GM21723 (cell line): Measurements from ENCODE around the gene USF3.

Source experiments
- ATAC-seq: cut with Tn5 transposase; IDR thresholded peaks from one replicate; pipeline ENCODE4 v1.9.1; 2021; ENCODE audit warnings: mild to moderate bottlenecking, moderate library complexity; ENCODE audit not compliant: unreplicated experiment

The USF3 gene

DNA sequence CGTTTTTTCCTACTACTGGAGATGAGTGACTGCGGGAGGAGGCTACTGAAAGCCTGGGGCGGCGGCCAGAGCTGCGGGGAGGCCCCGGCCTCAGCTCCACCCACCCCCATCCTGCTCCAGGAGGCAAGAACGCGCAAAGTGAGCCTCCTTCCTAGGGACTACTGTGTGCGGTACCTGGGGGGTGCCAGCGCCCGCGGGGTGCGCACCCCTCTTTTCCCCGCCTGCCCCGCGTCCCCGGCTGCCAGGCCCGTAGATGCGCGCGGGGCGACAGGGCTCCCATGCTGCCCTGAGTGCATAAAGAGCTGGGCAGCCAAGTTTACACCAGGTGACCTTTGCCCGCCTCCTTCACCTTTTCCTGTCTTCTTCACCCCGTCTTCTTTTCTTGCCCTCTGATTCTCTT, 2.5 kb upstream of the USF3 start:
- no peak for ATAC-seq

GRCh38 chr3:113698213-113698742, 1.8 kb upstream of the USF3 start:
- ATAC-seq: no peak

DNA sequence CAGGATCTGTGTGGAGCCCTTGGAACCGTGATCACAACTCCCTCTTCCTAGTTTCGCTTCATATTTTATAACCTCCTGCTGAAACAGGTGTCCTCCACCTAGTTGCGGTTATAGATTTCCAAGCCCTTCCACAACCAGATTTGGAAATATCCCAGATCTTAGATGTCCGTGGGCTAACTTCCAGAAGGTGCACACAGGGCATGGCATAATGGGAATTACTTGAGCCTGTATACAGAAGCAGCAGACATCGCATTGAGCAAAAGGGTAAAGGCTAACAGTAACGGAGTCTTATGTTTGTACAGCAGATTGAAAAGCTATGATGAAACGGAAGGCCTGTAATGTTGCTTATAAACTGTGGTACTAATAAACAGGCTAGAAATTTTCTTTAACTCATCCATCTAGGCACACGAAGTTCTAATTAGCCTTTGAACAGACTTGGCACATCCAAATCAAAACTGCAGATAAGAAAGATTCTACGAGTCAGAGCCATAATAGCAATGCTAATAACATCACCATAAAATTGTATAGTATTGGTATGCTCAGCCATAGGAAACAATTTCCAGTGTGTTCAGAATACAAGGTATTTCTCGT, 1.2 kb upstream of the USF3 start:
- no peak for ATAC-seq

- ATAC-seq: peak; percentile 95
These were observed 437 bp upstream of the USF3 start for GRCh38 chr3:113696658-113697499.

DNA sequence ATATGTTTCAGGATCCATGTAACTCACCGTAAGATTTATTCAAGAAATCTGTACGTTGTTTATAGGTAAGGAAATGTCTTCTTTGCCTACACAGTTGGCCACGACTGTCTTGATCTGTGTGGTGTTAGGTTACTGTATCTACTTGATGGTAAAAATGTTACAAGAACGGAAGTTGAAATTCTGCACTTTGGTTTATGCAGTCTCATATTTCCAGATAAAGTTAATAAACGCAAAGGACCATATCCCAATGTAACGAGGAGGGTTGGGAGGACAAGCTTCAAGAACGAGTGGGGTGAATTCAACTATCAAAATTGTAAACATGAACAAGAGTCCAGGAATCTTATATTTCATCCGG, 1.0 kb downstream of the USF3 start:
- no peak for ATAC-seq

DNA sequence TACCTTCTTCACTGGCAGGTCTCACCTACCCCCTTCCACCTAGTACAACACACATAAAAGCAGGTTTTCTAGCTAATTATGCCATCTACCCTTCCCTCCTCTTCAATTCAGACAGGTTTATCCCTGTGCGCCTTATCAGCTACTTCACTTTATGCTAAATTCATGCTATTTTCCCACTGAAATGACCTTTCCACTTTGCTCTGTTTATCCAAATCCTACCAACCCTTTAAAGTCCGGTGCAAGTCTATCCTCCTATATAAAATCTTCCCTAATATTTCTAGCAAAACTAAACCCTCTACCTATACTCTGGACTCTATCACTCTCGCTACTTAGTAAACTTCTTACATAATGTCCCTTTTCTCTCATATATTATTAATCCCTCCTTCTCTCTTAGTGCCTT, 6.0 kb downstream of the USF3 start:
- ATAC-seq: no peak

DNA sequence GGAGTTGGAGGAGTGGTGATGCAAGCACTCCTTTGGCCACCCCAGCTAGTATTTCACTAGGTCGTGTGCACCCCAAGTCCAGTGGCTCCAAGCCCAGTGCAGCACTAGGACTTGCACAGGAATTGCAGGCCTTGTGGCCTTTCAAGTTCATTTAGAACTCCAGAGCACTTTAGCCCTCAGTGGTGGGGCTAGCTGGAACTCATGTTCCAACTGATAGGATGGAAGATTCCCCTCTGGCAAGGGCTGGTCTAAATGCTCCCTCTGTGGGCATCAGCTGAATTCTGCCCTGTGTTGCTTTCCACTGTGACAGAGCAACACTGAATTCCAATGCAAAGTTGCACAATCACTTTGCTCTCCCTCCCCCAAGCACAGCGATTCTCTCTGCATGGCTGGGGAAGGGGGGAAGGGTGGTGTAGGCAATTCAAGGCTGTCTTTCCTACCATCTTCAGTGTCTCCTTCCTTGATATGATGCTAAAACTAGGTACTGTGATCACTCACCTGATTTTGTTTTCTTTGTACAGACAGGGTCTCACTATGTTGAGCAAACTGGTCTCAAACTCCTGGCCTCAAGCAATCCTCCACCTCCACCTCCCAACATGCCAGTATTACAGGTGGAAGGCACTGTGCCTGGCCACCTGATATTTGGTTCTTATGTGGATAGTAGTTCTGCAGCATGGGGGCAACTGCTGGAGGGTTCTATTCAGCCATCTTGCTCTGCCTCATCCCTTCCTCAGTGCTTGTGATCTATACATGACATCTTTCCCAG, 10.3 kb downstream of the USF3 start:
- ATAC-seq: no peak

- no peak for ATAC-seq
These were observed 11.3 kb downstream of the USF3 start for GRCh38 chr3:113685124-113685523.

- ATAC-seq: no peak
These were observed 12.1 kb downstream of the USF3 start for GRCh38 chr3:113684271-113684819.

DNA sequence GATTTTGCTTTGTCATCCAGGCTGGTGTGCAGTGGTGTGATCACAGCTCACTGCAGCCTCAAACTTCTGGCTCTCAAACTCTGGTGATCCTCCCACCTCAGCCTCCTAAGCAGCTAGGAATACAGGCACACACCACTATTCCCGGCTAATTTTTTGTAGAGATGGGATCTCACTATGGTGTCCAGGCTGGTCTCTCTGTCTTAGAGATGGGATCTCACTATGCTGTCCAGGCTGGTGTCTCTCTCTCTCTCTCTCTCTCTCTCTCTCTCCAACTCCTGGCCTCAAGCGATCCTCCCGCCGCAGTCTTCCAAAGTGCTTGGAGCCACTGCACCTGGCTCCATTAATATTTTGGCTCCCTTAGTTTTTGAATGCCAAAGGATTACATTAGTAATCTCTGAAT, 17.7 kb downstream of the USF3 start:
- ATAC-seq: no peak

- no peak for ATAC-seq
These were observed 18.7 kb downstream of the USF3 start for GRCh38 chr3:113677737-113678136.

- no peak for ATAC-seq
These were observed 20.2 kb downstream of the USF3 start for GRCh38 chr3:113676261-113676660.

DNA sequence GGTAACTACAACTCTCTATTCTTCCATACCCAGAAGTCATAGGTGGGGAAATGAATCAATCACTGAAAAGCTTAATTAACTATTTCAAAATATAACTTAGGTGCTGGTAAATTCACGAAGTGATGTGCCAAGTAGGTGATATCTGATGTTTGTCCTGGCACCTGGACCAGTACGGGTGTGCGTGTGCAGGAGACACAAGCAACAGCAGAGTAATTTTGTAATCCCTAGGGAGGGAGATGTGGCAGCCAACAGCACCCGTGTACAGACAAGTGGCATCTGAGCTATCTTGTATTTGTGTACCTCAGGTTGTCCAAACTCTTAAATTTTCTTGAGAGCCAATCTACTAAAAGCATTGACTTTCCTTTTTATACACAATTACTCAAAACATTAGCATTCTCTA, 22.8 kb downstream of the USF3 start:
- no peak for ATAC-seq

DNA sequence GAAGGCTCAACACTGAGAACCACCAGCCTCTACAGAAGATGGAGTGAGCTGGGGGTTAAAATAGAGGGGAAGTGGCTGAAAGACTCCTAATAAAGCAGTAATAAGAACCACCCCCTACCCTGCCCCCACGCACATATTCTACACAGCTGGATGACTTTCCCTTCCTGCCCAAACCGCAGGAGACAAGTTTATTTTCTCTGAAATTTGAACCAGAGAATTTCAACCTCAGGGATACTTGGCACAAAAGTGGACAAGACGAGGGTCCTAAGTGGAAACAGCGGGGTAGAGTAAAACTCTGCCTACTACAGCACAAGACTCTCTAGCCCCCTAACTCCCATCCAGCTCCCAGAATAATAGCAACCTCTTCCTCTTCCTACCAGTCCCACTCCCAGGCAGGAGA, 28.4 kb downstream of the USF3 start:
- ATAC-seq: no peak

GRCh38 chr3:113664523-113665094, 31.8 kb downstream of the USF3 start:
- no peak for ATAC-seq

- no peak for ATAC-seq
These were observed 32.7 kb downstream of the USF3 start for GRCh38 chr3:113663761-113664160.

GRCh38 chr3:113663324-113663750, 33.1 kb downstream of the USF3 start:
- ATAC-seq: no peak

DNA sequence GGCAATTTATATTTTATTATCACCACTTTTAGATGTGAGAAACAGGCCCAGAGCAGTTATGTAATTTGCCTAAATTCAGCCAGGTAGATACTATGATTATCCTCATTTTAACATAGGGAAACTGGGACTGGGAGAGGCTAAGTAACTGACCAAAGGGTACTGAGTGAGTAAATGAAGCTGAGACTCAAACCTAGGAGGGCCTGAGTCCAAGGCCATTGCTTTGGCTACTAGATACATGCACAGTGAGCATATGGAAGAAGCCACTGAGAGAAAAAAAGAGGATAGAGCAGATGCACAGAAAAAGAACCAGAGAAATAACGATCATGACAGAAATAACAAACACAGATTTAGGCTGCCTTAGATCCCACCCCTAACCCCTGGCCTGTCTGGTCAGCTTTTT, 33.6 kb downstream of the USF3 start:
- no peak for ATAC-seq

- ATAC-seq: no peak
These were observed 35.5 kb downstream of the USF3 start for GRCh38 chr3:113660896-113661295.

DNA sequence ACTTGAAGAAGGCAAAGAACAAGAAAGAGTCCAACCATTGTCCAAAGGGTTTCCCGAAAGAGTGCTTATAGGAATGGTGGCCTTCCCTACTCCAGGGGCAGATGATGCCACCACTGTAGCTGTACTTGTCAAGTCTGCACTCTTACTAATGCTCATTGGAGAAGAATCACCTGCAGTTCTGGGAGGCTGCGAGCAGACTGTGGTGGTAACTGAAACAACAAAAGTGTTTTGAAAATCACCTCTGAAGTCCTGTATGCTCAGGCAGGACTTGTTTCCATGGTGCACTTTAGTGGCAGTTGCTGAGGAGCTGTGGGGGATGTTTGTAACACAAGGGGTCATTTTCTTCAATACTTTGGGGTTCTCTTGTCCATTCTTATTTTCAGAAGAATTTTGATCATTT, 36.0 kb downstream of the USF3 start:
- no peak for ATAC-seq

GRCh38 chr3:113659996-113660395, 36.4 kb downstream of the USF3 start:
- ATAC-seq: no peak
